Activated CD4-positive, alpha-beta T cell treated with anti-CD3 and anti-CD28 coated beads, Interleukin-2, amount 50 U/mL, for 1 hour (primary cell): ENCODE measurements around the gene CA14.
A peak's percentile ranks its signal among the peaks of the same experiment; 100 is the strongest.
"Not testable (repeated sequence)": the region's sequence is repeated elsewhere in the genome, so short reads cannot be mapped to it uniquely, and the experiment has no call there.

Experiments used
- DNase-seq: peaks from one replicate; pipeline ENCODE4 v3.0.0-alpha.2; 2020

CA14 gene

DNA sequence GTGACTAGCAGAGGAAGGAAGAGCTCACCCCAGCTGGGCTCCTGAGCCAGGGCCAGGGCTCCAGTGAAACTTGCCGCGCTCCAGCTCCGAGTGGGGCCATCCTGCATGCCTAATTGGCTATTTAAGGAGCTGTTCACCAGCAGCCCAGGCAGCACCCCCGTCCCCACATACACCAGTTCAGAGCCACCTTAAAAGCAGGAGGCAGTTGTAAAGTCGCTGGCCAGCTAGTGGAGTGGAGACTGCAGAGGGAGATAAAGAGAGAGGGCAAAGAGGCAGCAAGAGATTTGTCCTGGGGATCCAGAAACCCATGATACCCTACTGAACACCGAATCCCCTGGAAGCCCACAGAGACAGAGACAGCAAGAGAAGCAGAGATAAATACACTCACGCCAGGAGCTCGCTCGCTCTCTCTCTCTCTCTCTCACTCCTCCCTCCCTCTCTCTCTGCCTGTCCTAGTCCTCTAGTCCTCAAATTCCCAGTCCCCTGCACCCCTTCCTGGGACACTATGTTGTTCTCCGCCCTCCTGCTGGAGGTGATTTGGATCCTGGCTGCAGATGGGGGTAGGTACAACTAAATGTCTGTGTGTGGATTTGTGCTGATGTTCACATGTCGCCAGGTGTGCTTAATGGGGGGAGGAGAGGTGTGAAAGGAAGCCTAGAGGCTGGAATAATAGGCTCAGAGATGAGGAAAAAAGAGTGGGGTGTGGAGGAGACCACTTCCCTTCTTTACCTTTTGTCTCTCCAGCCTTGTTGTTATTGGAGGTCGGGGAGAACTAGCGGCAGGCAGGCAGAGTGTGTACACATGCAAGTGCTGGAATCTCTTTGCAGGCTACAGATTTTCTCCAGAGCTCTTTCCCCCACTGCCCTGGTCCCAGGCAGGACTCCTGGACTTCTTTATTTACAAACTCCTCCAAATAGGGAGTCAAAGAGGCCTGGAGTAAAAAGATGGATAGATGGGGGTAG lies at the start of gene CA14:
CA14 (plus strand) TSS at position 151 of the 962 bp plus-strand sequence; CDS start at position 506, 355 bp downstream.
- DNase-seq, result no peak

DNA sequence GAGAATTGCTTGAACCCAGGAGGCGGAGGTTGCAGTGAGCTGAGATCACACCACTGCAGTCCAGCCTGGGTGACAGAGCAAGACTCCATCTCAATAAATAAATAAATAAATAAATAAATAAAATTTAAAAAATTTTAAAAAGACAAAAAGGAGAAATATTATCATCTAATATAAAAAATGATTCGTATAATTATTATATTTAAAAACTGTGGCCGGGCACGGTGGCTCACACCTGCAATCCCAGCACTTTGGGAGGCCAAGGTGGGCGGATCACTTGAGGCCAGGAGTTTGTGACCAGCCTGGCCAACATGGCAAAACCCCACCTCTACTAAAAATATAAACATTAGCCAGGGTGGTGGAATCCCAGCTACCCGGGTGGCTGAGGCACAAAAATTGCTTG lies 49.1 kb upstream of the CA14 start:
- DNase-seq, result not testable (repeated sequence)

DNA sequence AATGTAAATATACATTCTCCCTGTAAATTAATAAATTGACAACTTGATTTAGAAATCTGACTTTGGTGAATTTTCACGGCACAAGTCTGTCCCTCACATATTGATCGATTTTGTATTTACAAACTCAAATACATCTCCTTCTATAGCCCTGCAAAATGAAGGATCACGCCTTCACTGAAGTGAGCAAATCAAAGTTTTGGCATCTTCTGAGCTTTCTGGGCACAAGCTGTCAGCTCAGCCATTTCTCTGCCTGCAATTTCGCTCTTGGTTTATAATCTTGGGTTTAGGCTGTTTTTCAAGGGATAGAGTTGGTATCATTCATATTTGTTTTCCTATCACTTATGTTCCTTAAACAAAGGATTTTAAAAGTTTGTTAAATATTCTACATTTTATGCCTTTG lies 47.5 kb upstream of the CA14 start:
- DNase-seq, result no peak

DNA sequence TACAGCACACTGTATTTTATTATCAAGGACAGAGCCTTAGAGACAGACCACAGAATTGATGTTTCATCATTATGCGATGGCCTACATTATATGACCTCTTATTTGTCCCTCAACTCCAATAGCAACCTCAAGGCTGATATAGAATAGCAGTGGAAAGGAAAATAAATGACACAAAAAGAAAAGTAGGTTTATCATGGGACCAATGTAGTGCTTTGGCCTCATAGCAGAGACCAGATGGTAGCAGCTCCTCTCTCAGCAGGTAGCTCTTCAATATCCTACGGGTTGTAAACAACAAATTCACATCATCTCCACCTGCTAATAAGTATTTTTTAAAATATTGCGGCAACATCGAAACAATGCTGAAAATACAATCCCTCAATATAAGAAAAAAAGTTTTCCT lies 46.9 kb upstream of the CA14 start:
- DNase-seq, result no peak

DNA sequence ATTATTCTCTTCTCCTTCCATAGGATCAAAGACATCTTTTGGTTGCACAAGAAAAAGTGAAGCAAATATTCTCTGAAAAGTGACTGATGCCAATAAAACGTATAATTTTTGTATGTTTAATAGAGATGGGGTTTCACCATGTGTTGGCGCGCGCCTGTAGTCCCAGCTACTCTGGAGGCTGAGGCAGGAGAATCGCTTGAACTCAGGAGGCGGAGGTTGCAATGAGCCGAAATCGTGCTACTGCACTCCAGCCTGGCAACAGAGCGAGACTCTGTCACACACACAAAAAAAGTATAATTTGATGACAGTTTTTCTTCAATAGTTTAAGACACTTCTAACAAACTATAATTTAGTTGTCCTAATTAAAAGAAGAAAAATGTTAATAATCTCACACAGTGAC lies 45.5 kb upstream of the CA14 start:
- no peak for DNase-seq

DNA sequence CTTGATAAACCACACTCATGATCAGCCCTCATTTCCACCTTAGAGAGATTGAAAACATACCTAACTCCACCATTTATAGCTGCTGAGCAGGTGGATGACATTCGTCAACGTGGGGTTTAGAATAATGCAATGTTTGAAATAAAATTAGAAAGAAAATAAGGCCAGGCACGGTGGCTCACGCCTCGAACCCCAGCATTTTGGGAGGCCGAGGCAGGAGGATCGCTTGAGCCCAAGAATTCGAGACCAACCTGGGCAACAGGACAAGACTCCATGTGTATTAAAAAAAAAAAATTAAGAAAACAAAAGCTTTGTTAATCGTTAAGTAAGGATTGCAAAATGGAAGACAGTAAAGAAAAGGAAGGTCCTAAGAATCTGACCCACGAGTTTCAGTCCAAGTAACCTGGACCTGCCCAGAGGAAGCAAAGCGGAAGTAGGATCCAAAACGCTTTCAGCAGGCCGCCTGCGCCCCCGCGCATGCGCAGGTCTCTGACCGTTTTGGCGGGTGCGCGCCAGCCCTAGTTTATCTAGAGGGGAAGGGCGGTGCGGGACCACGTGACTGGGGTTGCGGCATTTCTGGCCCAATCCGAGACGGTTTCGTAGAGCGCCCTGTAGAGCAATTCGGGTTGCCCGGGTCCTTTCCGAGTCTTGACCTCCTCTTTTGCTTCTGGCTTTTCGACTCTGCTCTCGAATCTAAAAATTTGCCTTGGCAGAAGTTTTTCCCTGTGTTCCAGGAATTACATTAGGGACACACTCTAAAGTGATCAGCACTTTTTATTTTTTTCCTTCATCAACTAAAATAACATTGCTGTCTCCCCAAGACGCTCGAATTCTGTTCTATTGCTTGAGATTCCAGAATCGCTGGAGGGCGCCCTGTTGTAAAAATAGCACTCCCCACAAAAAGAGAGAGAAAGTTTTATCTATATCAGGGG lies 44.1 kb upstream of the CA14 start:
- DNase-seq, result peak; percentile 89

DNA sequence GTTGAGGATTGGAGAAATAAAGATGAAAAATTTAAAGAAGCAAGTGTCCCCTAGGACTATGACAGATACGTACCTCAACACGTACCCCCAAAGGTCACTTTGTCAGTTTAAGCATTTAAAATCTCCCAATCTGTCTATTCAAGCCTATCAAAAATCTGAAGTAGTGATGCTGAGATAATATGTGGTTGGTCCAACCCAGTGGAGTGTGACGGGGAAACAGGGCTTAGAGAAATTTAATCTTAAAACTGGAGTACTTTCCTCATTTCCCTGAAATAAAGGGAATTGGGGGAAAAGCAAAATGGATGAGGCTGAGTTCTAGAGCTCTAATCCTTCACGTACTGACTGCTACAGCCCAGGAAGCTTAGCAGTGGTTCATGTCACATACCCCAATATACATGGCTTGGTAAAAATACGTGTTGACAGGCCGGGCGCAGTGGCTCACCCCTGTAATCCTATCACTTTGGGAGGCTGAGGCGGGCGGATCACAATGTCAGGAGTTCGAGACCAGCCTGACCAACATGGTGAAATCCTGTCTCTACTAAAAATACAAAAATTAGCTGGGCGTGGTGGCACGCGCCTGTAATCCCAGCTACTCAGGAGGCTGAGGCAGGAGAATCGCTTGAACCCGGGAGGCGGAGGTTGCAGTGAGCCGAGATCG lies 43.3 kb upstream of the CA14 start:
- not testable (repeated sequence) for DNase-seq

DNA sequence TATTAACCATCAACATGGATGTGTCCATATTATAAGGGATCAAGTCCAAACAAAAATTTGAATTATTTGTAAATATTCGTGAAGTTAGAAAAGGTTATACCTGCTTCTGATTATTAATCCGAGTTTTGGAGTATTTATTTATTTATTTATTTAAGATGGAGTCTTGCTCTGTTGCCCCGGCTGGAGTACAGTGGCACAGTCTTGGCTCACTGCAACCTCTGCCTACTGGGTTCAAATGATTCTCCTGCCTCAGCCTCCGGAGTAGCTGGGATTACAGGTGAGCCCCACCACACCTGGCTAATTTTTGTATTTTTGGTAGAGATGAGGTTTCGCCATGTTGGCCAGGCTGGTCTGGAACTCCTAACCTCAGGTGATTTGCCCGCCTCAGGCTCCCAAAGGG lies 41.7 kb upstream of the CA14 start:
- not testable (repeated sequence) for DNase-seq

DNA sequence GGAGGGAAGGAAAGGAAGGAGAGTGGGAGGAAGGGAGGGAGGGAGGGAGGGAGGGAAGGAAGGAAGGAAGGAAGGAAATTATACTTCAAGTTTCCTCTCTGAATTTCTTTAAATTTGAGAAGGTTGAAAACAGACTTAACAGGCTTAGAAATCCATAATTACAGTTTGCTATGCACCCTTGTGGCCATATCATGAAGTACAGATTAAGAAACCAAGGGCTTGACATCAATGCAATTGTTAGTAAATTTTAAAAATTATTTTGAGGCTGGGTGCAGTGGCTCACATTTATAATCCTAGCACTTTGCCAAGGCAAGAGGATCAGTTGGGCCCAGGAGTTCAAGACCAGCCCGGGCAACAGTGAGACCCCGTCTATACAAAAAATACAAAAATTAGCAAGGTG lies 36.0 kb upstream of the CA14 start:
- no peak for DNase-seq

DNA sequence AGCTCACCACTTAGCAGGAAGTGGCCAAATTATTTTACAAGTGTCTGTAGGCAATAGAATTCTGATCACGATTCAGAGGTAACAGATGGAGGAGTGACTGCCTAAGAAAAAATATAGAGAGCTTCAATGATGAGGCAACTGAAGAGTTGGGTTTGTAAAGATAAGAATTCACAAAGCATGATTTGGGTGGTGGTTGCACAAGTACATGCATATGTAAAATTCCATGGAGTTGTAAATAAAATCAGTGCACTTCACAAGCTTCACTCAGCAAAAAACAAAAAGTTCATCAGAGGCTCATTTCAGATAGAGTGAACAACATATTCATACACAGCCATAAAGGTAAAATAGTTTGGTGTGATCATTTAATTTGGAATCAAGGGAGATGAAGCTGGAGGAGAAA lies 32.6 kb upstream of the CA14 start:
- no peak for DNase-seq

DNA sequence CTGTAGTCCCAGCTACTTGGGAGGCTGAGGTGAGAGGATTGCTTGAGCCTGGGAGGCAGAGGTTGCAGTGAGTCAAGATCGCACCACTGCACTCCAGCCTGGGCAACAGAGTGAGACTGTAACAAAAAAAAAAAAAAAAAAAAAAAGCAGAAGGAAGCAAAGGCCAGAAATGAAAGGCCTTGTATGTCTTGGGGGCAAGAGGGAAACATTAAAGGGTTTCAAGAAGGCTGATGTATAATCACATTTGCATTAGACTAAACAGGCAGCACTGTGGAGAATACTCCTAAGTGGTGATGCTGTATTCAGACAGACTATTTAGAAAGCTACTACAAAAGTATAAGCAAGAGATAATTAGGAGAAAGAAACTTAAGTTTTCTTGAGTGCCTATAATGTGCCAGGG lies 32.0 kb upstream of the CA14 start:
- DNase-seq, result no peak

DNA sequence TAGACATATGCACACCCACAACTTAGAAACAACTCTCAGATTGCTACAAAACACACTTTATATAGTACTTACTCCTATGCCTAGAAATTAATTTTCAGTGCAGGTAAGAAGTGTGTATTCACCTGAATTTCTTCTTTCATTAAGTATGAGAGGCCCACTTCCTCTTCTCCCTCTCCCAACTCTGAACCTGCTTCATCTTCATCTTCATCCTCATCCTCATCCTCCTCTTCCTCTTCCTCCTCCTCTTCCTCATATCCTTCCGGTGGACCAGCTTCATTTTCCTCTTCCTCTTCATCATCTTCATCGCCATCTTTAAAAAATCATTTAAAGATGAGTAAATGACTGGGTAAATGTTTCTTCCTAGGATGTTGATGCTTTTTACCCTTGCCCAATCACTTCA lies 31.1 kb upstream of the CA14 start:
- no peak for DNase-seq

DNA sequence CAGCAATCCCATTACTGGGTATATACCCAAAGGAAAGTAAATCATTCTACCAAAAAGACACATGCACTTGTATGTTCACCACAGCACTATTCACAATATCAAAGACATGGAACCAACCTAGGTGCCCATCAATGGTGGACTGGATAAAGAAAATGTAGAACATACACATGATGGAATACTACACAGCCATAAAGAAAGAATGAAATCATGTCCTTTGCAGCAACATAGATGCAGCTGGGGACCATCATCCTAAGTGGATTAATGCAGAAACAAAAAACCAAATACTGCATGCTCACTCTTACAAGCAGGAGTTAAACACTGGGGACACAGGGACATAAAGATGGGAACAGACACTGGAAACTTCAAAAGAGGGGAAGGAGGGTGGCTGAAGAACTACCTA lies 30.3 kb upstream of the CA14 start:
- no peak for DNase-seq

DNA sequence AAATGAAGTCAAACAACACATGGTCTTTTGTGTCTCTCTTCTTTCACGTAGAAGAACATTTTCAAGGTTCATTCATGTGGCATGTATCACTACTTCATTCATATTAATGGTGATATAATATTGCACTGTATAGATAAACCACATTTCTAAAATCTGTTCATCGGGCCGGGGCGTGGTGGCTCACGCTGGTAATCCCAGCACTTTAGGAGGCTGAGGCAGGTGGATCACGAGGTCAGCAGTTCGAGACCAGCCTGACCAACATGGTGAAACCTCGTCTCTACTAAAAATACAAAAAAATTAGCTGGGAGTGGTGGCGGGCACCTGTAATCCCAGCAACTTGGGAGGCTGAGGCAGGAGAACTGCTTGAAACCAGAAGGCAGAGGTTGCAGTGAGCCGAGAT lies 29.3 kb upstream of the CA14 start:
- not testable (repeated sequence) for DNase-seq

DNA sequence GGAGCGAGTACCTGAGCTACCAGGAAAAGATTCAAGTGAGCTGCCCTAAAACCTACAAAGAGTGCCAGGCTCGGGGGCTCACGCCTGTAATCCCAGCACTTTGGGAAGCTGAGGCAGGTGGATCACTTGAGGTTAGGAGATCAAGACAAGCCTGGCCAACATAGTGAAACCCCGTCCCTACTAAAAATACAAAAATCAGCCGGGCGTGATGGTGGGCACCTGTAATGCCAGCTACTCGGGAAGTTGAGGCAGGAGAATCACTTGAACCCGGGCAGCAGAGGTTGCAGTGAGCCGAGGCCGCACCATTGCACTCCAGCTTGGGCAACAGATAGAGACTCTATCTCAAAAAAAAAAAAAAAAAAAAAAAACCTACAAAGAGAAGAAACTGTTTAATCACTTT lies 24.7 kb upstream of the CA14 start:
- not testable (repeated sequence) for DNase-seq

DNA sequence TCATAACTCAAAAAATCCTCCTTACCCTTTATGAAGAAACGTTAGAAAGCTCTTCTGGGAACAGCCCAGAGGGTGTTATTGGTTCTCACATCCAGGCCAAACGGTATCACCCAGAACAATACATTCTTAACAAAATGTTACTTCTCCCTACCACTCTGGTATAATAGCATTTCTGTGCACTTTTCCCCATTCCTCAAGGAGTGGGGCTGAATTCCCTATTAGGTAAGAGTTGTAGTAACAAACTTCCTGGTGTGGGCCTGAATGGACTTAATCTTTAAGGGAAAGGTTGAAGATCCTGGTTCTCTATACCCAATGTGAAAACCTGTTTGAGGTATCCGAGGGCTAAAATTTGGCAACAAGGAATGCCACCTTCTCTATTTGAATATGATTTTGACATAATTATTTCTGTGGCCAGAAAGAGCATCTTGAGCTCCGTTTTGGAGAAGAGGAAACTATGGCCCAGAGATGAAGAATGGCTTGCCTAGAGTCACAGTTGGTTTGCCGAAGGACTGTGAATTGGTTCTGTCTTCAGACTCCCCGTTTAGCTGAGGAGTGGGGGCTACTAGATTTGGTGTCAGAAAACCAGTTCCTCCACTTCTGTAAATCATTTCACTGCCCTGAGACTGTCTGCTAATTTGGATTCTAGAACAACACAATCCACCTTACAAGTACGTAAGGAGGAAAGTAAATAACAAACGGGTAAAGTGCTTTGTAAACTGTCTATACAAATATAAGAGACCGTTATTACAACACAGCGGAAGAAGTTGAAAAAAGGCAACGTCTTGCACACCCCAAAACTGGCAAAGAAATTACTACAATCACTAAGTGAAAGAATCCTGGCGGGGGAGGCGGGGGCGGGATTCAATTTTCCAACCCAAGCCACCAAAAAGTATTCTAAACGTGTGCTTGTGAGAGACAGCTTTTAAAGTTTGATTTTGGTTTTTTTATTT lies 23.9 kb upstream of the CA14 start:
- peak; percentile 20 for DNase-seq

DNA sequence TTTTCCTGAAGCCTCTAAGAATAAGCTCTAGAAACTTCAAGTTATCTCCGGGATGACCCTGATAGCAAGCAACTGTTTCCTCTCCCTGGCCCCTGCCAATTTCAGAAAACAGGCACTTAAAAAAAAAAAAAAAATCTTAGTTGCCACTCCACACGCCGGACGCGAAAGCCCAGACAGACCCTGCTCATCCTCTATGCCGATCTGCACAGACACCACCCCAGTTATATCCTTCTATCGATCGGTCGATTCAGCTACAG lies 23.3 kb upstream of the CA14 start:
- DNase-seq, result no peak

DNA sequence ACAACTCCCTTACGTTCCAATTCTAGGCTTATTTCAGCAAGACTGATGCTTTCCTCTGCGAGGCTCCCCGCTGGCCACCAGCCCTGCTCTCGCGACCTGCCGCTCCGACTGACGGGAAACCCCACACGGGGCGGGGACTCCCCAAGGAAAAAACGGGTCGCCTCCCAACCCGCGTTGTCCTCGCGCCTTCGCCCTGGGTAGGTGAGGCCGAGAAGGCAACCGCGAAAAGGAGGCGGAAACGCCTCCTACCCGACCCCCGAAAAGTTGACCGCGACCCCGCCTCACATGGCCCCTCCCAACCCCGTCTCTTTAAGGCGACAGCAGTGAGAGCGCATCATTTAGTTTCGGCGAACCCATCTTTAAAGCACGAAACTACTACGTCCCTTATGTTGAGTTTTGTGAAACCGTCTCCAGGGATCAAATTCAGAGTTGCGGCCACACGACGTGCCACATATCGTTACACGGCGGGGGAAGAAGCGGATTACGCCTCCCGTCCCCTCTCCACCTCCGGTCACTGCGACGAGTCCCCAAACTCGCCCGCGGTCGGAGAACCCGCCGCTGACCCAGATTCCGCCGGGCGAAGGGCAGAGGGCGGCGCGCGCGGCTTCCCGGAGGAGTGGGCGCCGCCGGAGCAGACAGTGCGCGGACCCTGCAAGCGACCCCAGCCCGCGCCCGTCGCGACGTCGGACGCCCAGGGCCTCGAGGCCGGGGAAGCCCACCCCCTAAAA lies 22.8 kb upstream of the CA14 start:
- peak; percentile 83 for DNase-seq

DNA sequence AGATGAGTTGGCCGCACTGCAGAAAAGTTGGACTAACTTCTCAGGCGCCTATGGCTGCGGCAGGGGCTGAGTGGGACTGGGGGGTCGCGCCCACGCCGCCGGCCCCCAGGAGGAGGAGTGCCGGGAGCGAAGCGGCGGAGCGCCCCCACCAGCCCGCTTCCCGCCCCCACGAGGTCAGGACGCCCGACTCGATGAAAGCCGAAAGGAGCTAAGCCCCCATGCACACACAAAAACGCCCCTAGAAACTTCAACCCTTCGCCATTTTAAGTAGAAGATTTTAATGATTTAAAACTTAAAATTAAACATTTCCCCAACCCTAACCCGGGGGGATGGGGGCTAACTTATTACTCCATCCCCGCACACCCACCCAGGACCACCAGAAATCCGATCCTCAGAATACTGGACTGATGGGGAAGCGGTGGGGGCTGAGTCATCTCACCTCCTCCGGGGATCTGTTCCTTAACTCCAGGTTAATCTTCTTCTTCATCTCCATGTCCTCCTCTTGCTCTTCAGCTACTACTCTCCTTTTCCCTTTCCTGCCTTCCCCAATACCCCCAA lies 22.2 kb upstream of the CA14 start:
- DNase-seq, result peak; percentile 24

DNA sequence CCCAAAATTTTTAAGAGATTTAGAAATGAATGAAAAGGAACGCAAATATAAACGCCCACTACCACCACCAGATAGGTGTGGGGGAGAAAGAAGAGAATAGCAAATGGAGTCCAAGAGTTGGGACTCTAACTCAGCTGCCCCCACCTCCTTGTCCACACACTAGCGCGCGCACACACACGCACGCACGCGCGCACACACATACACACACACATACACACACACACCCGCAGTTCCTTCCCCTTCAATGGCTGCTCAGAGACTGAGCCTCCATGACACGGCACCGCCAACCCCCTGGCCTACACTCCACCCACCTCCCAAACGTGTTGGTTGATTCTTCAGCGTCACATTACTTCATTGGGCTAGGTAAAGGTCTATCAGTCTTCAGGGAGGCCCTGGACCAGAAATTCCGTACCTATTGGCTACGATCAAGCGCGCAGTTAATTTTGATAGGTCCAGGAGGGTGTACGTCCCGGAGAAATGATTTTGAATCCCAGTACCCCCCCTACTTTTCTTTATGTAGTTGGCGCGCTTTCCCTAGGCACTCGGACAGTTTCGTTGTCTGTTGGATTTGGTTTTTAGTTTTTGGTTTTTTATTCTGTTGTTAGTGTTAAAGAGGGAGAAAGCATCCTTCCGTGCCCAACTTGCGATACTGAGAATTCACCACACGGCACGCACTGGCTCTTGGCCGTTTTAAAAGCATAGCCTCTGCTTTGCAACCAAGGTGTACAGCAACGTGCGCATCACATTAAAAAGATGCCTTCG lies 21.5 kb upstream of the CA14 start, which contains the start of gene ANP32E:
ANP32E (minus strand) TSS at position 261 of the 762 bp plus-strand sequence. CDS start 326 bp downstream, outside the sequence.
- peak; percentile 91 for DNase-seq
